Progenitor cell of endocrine pancreas (in vitro differentiated cells): ENCODE results near the gene CIAPIN1. TPM values are rescaled to one million over a fixed set of nuclear protein-coding genes. Genes with fewer than 3 reads are reported as not detected.
"Not testable (repeated sequence)": the region's sequence is repeated elsewhere in the genome, so short reads cannot be mapped to it uniquely, and the experiment has no call there.

ENCODE experiments used
- DNase-seq: peaks from one replicate; pipeline ENCODE4 v3.0.0; 2021; ENCODE audit warnings: low spot score; ENCODE audit not compliant: unreplicated experiment
- H3K27ac Mint-ChIP-seq: 2 replicates; pipeline ENCODE4 v1.8.0; 2021; ENCODE audit warnings: mild to moderate bottlenecking, moderate library complexity, mixed read lengths
- H3K27me3 Mint-ChIP-seq: 2 replicates; pipeline ENCODE4 v1.8.0; 2021; ENCODE audit warnings: mixed read lengths
- H3K36me3 Mint-ChIP-seq: 2 replicates; pipeline ENCODE4 v1.8.0; 2022; ENCODE audit warnings: mixed read lengths; ENCODE audit not compliant: insufficient read depth
- H3K4me1 Mint-ChIP-seq: 2 replicates; pipeline ENCODE4 v1.8.0; 2021; ENCODE audit warnings: low read depth, mixed read lengths
- H3K4me3 Mint-ChIP-seq: 2 replicates; pipeline ENCODE4 v1.8.0; 2021; ENCODE audit warnings: low read depth, mild to moderate bottlenecking, moderate library complexity, mixed read lengths
- H3K9me3 Mint-ChIP-seq: 2 replicates; pipeline ENCODE4 v1.8.0; 2021; ENCODE audit warnings: low read depth, mixed read lengths
- total RNA-seq: library from RNA; stranded (reverse); gene quantifications from 2 replicates; pipeline ENCODE4 v1.2.1, GENCODE V29; 2021
- TF ChIP-seq, protein P1 (sequence below): fragments of 200-600 bp; sonication (generic); IDR thresholded peaks from one replicate; pipeline ENCODE4 v1.5.0; 2021; ENCODE audit warnings: antibody characterized with exemption, mild to moderate bottlenecking; ENCODE audit not compliant: unreplicated experiment

CIAPIN1 gene
- total RNA-seq, 1 donor from 2014 or later: 79.3 TPM

DNA sequence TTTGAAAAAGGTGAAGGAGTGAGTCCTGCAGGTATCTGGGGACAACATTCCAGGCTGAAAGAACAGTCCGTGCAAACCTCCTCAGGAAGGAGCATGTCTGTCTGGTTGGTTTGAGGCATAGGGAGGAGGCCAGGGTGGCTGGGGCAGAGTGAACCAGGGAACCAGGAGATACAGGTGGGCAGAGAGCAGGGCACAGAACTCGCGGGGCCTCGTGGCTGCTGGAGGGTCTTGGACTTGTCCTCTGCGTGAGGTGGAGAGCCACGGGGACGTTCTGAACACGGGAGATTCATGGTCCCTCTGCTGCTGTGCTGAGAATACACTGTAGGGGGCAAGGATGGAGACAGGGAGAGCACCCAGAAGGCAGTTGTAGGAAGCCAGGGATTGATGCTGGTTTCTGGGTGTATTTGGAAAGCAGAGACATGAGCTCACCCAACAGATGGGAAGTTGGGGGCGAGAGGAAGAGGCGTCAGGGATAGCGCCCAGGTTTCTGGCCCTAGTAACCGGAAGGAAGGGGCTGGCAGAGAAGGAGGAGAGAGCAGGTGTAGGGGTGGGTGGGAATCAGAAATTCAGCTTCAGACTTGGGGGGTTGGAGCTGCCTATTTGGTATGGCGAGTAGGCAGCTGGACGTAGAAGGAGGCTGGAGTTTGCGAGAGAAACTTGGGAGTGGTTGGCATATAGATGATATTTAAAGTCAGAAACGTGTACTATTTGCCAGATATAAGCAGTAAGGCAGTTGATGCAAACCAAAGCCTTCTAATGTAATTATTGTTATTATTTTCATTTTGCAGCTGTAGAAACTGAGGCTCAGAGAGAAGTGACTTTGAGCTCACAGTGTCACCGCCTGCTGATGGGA is 43.0 kb downstream of the CIAPIN1 start, which contains the start of gene CCL17:
CCL17 (plus strand) TSS at position 803 of the 853 bp plus-strand sequence. CDS start 9,166 bp downstream, outside the sequence.
- Mint-ChIP-seq H3K36me3 (no peaks in the 10 kb centered on the region), H3K27me3 (peaks cover 22% of the 10 kb centered on the region), H3K27ac (no peak within 1 kb of the TSS)

DNA sequence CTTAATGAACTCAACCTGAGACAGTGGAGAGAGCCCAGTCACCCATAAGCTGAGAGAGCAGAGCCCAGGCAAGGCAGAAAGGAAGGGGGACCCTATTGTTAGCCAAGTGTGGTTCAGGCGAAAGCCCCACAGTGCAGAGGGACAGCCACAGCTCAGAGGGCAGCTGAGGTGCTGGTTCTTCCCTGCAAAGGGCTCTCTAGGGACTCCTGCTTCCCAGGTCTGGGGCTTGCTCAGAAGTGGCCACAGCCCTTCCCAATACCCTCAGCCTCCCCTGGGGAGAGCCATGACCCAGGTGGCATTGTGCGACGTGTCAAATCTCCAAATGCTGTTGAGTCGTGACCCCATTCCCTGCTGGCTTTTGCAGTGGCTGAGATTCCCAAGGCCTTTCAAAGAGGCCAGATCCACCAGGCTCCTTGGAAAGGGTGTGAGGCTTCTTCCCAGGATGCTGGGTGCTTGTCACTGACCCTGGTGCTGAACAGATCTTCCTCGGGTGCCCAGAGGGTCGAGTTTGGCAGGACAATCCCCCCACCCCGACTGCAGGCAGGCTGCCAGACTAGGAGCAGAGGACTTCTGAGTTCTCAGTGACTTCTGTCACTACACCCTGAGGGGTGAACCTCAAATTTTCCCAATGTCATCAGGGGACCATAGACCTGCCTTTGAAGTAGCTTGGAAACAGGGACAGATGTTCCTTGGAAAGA is 45.1 kb downstream of the CIAPIN1 start:
- TF ChIP-seq, protein P1, sequence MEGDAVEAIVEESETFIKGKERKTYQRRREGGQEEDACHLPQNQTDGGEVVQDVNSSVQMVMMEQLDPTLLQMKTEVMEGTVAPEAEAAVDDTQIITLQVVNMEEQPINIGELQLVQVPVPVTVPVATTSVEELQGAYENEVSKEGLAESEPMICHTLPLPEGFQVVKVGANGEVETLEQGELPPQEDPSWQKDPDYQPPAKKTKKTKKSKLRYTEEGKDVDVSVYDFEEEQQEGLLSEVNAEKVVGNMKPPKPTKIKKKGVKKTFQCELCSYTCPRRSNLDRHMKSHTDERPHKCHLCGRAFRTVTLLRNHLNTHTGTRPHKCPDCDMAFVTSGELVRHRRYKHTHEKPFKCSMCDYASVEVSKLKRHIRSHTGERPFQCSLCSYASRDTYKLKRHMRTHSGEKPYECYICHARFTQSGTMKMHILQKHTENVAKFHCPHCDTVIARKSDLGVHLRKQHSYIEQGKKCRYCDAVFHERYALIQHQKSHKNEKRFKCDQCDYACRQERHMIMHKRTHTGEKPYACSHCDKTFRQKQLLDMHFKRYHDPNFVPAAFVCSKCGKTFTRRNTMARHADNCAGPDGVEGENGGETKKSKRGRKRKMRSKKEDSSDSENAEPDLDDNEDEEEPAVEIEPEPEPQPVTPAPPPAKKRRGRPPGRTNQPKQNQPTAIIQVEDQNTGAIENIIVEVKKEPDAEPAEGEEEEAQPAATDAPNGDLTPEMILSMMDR: no peak
- H3K4me1 Mint-ChIP-seq: no peaks in the 10 kb centered on the region
- H3K27me3 Mint-ChIP-seq: peaks cover 17% of the 10 kb centered on the region
- H3K36me3 Mint-ChIP-seq: no peaks in the 10 kb centered on the region
- H3K9me3 Mint-ChIP-seq: no peaks in the 10 kb centered on the region
- DNase-seq: no peak
- H3K27ac Mint-ChIP-seq: no peak overlapping the region
- H3K4me3 Mint-ChIP-seq: no peak overlapping the region

More for the DNA sequence above, 43.0 kb downstream of the CIAPIN1 start, which contains the start of gene CCL17:
- no peaks in the 10 kb centered on the region for H3K9me3 Mint-ChIP-seq
- no peak for DNase-seq
- no peaks in the 10 kb centered on the region for H3K4me1 Mint-ChIP-seq
- H3K4me3 Mint-ChIP-seq: no peak within 1 kb of the TSS
- TF ChIP-seq, protein P1: no peak

DNA sequence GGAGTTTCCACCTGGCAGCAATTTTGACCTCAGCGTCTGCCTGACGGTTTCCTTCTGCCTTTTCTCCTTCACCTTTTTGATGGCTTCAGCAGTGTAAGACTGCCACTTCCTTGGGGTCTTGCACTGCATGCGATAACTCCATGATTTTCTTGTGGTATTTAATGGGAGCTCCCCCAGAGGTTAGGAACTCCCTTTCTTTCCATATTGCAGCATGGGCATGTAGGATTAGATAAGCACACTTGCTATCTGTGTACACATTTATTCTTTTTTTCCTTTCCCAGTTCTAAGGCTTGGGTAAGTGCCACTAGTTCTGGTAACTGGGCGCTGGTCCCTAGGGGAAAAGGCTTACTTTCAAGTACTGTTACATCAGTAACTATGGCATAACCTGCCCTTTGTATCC is 49.7 kb downstream of the CIAPIN1 start:
- not testable (repeated sequence) for H3K4me1 Mint-ChIP-seq, H3K27me3 Mint-ChIP-seq, H3K36me3 Mint-ChIP-seq, H3K9me3 Mint-ChIP-seq, DNase-seq, H3K4me3 Mint-ChIP-seq, H3K27ac Mint-ChIP-seq

DNA sequence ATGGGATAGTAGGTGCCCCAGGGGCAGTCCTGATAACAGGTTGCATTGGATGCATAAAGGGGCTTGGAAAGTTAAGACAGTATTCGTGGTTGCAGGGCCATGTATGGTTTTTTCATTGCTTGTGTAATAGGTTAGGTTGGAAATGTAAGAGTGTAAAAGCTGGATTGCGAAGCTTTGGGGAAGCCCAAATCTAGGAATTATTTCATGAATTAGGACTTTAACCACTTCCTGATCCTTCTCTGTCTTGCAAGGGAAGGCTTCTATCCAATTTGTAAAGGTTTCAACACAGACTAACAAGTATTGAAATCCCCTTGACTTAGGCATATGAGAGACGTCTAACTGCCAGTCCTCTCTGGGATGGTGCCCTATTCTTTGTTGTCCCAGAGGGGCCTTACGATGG is 50.4 kb downstream of the CIAPIN1 start:
- Mint-ChIP-seq H3K36me3 (no peaks in the 10 kb centered on the region), H3K27ac (no peak overlapping the region), H3K9me3 (no peaks in the 10 kb centered on the region), H3K4me1 (no peaks in the 10 kb centered on the region), H3K27me3 (peaks cover 9% of the 10 kb centered on the region), H3K4me3 (no peak overlapping the region)
- TF ChIP-seq, protein P1: no peak
- no peak for DNase-seq

DNA sequence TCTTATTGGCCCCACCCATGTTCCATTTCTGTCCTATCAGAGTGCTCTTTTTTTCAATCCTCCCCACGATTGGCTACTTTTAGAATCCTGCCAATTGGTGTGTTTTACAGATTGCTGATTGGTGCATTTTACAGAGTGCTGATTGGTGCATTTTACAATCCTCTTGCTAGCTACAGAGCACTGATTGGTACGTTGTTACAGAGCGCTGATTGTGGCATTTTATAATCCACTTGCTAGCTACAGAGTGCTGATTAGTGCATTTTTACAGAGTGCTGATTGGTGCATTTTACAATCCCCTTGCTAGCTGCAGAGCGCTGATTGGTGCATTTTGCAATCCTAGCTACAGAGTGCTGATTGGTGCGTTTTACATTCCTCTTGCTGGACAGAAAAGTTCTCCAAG is 52.2 kb downstream of the CIAPIN1 start:
- H3K27me3 Mint-ChIP-seq: peaks cover 11% of the 10 kb centered on the region
- TF ChIP-seq, protein P1: no peak
- H3K27ac Mint-ChIP-seq: no peak overlapping the region
- no peak overlapping the region for H3K4me3 Mint-ChIP-seq
- H3K9me3 Mint-ChIP-seq: no peaks in the 10 kb centered on the region
- DNase-seq: no peak
- H3K36me3 Mint-ChIP-seq: no peaks in the 10 kb centered on the region
- H3K4me1 Mint-ChIP-seq: no peaks in the 10 kb centered on the region
